HepG2 (cell line): ENCODE measurements around the gene CHRNB1. TPM values are rescaled to one million over a fixed set of nuclear protein-coding genes. Genes with fewer than 3 reads are reported as not detected.

ENCODE experiments used
- ATAC-seq: fragments of 200-7000 bp; cut with Tn5 transposase; 3 replicates; pipeline ENCODE4 v1.9.1; 2020; ENCODE audit warnings: mild to moderate bottlenecking, moderate library complexity
- Bru-seq: library from RNA; stranded (reverse); fragments of 400-500 nt; gene quantifications from one replicate; lab custom pipeline; 2021; lab: Mats Ljungman, UMichigan
- BruChase-seq, 2 experiments: library from RNA; stranded (reverse); fragments of 400-500 nt; gene quantifications; one replicate each; lab custom pipeline; 2021; lab: Mats Ljungman, UMichigan
- BruUV-seq: library from RNA; stranded (reverse); fragments of 400-500 nt; replicated peaks from 2 replicates; lab custom pipeline; 2021; lab: Mats Ljungman, UMichigan
- CTCF ChIA-PET: fragments of 300-600 bp; formaldehyde crosslinking; extraction: SDS; loops from one replicate; lab custom pipeline; 2021; ENCODE audit warnings: low total read pairs, inconsistent platforms, low intra/inter-chr PET ratio; lab: Yijun Ruan, JAX
- POLR2A ChIA-PET: fragments of 350-600 bp; sonication (Branson Sonifier 250); formaldehyde crosslinking; loops from one replicate; lab custom pipeline; 2020; ENCODE audit warnings: antibody characterized with exemption, inconsistent platforms; lab: Yijun Ruan, JAX
- DNase-seq: peaks from one replicate; pipeline ENCODE4 v3.0.0-alpha.2; 2015; ENCODE audit warnings: low spot score
- FAIRE-seq: peaks from 3 replicates; lab custom pipeline; 2011; peaks lifted over from hg19 to GRCh38; lab: Jason Lieb, UNC
- H2AFZ ChIP-seq: one replicate; pipeline ENCODE4 v1.6.1; 2011; ENCODE audit warnings: low read length, inconsistent platforms
- H3K27ac ChIP-seq: fragments of 300-600 bp; 3 replicates; pipeline ENCODE4 v1.8.0; 2011; ENCODE audit warnings: mixed run types, mild to moderate bottlenecking, mixed read lengths, low read length, inconsistent platforms; ENCODE audit not compliant: insufficient read depth; ENCODE audit errors: extremely low read length
- H3K27me3 ChIP-seq, 2 experiments: fragments of 200-600 bp in 1 of 2; 2 replicates in 1 of 2; 3 replicates in 1 of 2; pipeline versions ENCODE4 v1.6.0 to v1.8.0; 2011; ENCODE audit warnings: low read length in 2 of 2, mild to moderate bottlenecking in 2 of 2, moderate library complexity in 2 of 2, inconsistent platforms in 1 of 2; ENCODE audit not compliant: insufficient read depth in 2 of 2, control insufficient read depth in 1 of 2
- H3K36me3 ChIP-seq, 2 experiments: fragments of 200-600 bp in 1 of 2; replicated peaks in 1 of 2; 2 replicates in 1 of 2; 3 replicates in 1 of 2; pipeline versions ENCODE4 v1.5.1 to v1.8.0; 2011; ENCODE audit warnings: low read length in 2 of 2, inconsistent platforms in 1 of 2; ENCODE audit not compliant: insufficient read depth in 2 of 2, control insufficient read depth in 1 of 2
- H3K4me1 ChIP-seq: 2 replicates; pipeline ENCODE4 v1.5.1; 2012; ENCODE audit warnings: low read length, inconsistent platforms; ENCODE audit not compliant: insufficient read depth
- H3K4me2 ChIP-seq: 2 replicates; pipeline ENCODE4 v1.6.0; 2011; ENCODE audit warnings: low read depth, low read length, inconsistent platforms
- H3K4me3 ChIP-seq, 3 experiments: fragments of 200-600 bp in 1 of 3; sonication (generic), shearing (Covaris generic) in 1 of 3; replicated peaks in 1 of 3; 2 replicates each; pipeline ENCODE4 v1.5.1; 2011 to 2016; ENCODE audit warnings: low read length in 3 of 3, inconsistent platforms in 2 of 3, low read depth in 2 of 3, mild to moderate bottlenecking in 2 of 3, control low read depth in 1 of 3, mixed read lengths in 1 of 3; ENCODE audit not compliant: insufficient read depth in 1 of 3
- H3K79me2 ChIP-seq: one replicate; pipeline ENCODE4 v1.6.1; 2011; ENCODE audit warnings: low read length, inconsistent platforms; ENCODE audit not compliant: insufficient read depth
- H3K9ac ChIP-seq: 2 replicates; pipeline ENCODE4 v1.6.0; 2011; ENCODE audit warnings: mild to moderate bottlenecking, low read depth, low read length, inconsistent platforms; ENCODE audit not compliant: insufficient read depth
- H3K9me3 ChIP-seq: 2 replicates; pipeline ENCODE4 v1.5.1; 2012; ENCODE audit warnings: mild to moderate bottlenecking, low read length
- H4K20me1 ChIP-seq: 2 replicates; pipeline ENCODE4 v1.6.0; 2011; ENCODE audit warnings: inconsistent platforms, mild to moderate bottlenecking, low read length, moderate library complexity; ENCODE audit not compliant: insufficient read depth
- FOXJ3 ChIP-seq: sonication (generic); formaldehyde crosslinking; IDR thresholded peaks from 2 replicates; pipeline ENCODE4 v1.4.0; 2020; ENCODE audit warnings: missing genetic modification reagents, mild to moderate bottlenecking, borderline replicate concordance
- GTF3A ChIP-seq: sonication (generic); formaldehyde crosslinking; conservative IDR thresholded peaks from 2 replicates; pipeline ENCODE4 v1.4.0; 2020; ENCODE audit warnings: mild to moderate bottlenecking, missing genetic modification reagents
- MXI1 ChIP-seq: IDR thresholded peaks from 3 replicates; pipeline ENCODE4 v1.6.1; 2012; ENCODE audit warnings: low read depth, low read length, inconsistent platforms, borderline replicate concordance
- PAF1 ChIP-seq: IDR thresholded peaks from 2 replicates; pipeline ENCODE4 v1.6.1; 2016; ENCODE audit warnings: missing genetic modification reagents, missing compliant biosample characterization
- RARA ChIP-seq: IDR thresholded peaks from 2 replicates; pipeline ENCODE4 v1.6.1; 2016; ENCODE audit warnings: missing genetic modification reagents, missing compliant biosample characterization
- SIN3A ChIP-seq: IDR thresholded peaks from 2 replicates; pipeline ENCODE4 v1.6.1; 2011; ENCODE audit warnings: low read depth, mild to moderate bottlenecking, control low read depth, low read length, borderline replicate concordance
- TCF7L2 ChIP-seq: IDR thresholded peaks from 2 replicates; pipeline ENCODE4 v1.6.1; 2011; ENCODE audit warnings: mild to moderate bottlenecking, low read depth, low read length, moderate library complexity
- ZSCAN29 ChIP-seq: sonication (generic); formaldehyde crosslinking; conservative IDR thresholded peaks from 2 replicates; pipeline ENCODE4 v1.4.0; 2020; ENCODE audit warnings: mild to moderate bottlenecking, missing genetic modification reagents
- WGBS: methylation state at CpG from one replicate; pipeline ENCODE4 v1.1.6; 2017; ENCODE audit warnings: low lambda C conversion rate; 5-methylcytosine and 5-hydroxymethylcytosine counted together
- in situ Hi-C: cut with HindIII; loops from 2 replicates; pipeline ENCODE4 v1.10.0; 2017; ENCODE audit warnings: low pct_unique_long_range_greater_than_20kb; ENCODE audit not compliant: extremely low pct_ligation_motif_present
- intact Hi-C: fragments of 100-400 bp; cut with micrococcal nuclease; formaldehyde crosslinking; loops from one replicate; pipeline ENCODE4 v1.10.0; 2022; ENCODE audit not compliant: unreplicated experiment
- long read RNA-seq, 2 experiments: library from RNA in 1 of 2; library from polyadenylated mRNA in 1 of 2; stranded (forward) in 1 of 2; unstranded in 1 of 2; transcript quantifications; one replicate each; pipeline ENCODE4 v2.0.0, GENCODE V29; 2019 to 2022
- polyA minus RNA-seq, 3 experiments: library from RNA; depleted of rRNA, polyadenylated mRNA; stranded (reverse); fragments of >200 nt; gene quantifications; 2 replicates each; pipeline ENCODE4 v1.2.3, GENCODE V29; 2011; ENCODE audit warnings: low replicate concordance in 1 of 3
- polyA plus RNA-seq, 8 experiments: library from polyadenylated mRNA; depleted of rRNA in 3 of 8; stranded (reverse) in 7 of 8; unstranded in 1 of 8; fragments of >200 nt; fragmentation: Illumina TruSeq in 4 of 8; extraction: Trizol in 4 of 8; gene quantifications; 2 replicates each; pipeline versions ENCODE4 v1.2.1 to v1.2.3, GENCODE V29; 2011 to 2016; ENCODE audit warnings: low read depth in 4 of 8, missing spikeins in 1 of 8, mixed read lengths in 1 of 8; ENCODE audit not compliant: insufficient read depth in 1 of 8
- total RNA-seq, 5 experiments: library from RNA; depleted of rRNA; stranded (reverse); fragments of >200 nt; fragmentation: Illumina TruSeq; extraction: Trizol; gene quantifications; 2 replicates each; pipeline ENCODE4 v1.2.3, GENCODE V29; 2016; ENCODE audit warnings: low read depth in 1 of 5
- TF ChIP-seq, protein P1 (sequence below): sonication (generic); formaldehyde crosslinking; IDR thresholded peaks from 2 replicates; pipeline ENCODE4 v1.8.0; 2022; ENCODE audit warnings: missing genetic modification reagents, mild to moderate bottlenecking, borderline replicate concordance
- TF ChIP-seq, protein P2 (sequence below): sonication (generic); formaldehyde crosslinking; IDR thresholded peaks from 2 replicates; pipeline ENCODE4 v1.4.0; 2020; ENCODE audit warnings: mild to moderate bottlenecking, missing genetic modification reagents

Gene CHRNB1, protein sequence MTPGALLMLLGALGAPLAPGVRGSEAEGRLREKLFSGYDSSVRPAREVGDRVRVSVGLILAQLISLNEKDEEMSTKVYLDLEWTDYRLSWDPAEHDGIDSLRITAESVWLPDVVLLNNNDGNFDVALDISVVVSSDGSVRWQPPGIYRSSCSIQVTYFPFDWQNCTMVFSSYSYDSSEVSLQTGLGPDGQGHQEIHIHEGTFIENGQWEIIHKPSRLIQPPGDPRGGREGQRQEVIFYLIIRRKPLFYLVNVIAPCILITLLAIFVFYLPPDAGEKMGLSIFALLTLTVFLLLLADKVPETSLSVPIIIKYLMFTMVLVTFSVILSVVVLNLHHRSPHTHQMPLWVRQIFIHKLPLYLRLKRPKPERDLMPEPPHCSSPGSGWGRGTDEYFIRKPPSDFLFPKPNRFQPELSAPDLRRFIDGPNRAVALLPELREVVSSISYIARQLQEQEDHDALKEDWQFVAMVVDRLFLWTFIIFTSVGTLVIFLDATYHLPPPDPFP
- total RNA-seq (2016; rRNA removed; fragmentation: Illumina TruSeq; extraction: Trizol) (3.6 and 5.4 TPM in 2 replicates), polyA plus RNA-seq (2011; rRNA removed) (33.7 and 39.6 TPM in 2 replicates), polyA minus RNA-seq (2011; rRNA and poly(A)+ RNA removed; ENCODE audit: low replicate concordance) (2.6 and 35.4 TPM in 2 replicates), Bru-seq, nascent RNA (percentile 49 among the genes with signal in this experiment), BruChase-seq, experiment 1, labeled RNA remaining after a 6-hour chase (percentile 68 among the genes with signal in this experiment), BruChase-seq, experiment 2, labeled RNA remaining after a 2-hour chase (percentile 54 among the genes with signal in this experiment)
- total RNA-seq (2016; cell fraction: cytosol; rRNA removed; fragmentation: Illumina TruSeq; extraction: Trizol; ENCODE audit: low read depth): 2.0 and 3.3 TPM in 2 replicates
- total RNA-seq (2016; cell fraction: insoluble cytoplasmic fraction; rRNA removed; fragmentation: Illumina TruSeq; extraction: Trizol): 3.8 and 6.3 TPM in 2 replicates
- total RNA-seq (2016; cell fraction: membrane; rRNA removed; fragmentation: Illumina TruSeq; extraction: Trizol): 5.4 and 5.7 TPM in 2 replicates
- 4.3 and 6.2 TPM in 2 replicates for total RNA-seq (2016; cell fraction: nucleus; rRNA removed; fragmentation: Illumina TruSeq; extraction: Trizol)
- polyA plus RNA-seq (2011; cell fraction: cytosol; rRNA removed): 31.4 and 33.2 TPM in 2 replicates
- polyA plus RNA-seq (2011; cell fraction: nucleus; rRNA removed): 39.4 and 43.0 TPM in 2 replicates
- 19.3 and 22.8 TPM in 2 replicates for polyA plus RNA-seq (2012)
- polyA plus RNA-seq (2016; cell fraction: cytosol; fragmentation: Illumina TruSeq; extraction: Trizol; ENCODE audit: low read depth): 4.4 and 6.0 TPM in 2 replicates
- polyA plus RNA-seq (2016; cell fraction: insoluble cytoplasmic fraction; fragmentation: Illumina TruSeq; extraction: Trizol; ENCODE audit: low read depth): 10.0 and 13.6 TPM in 2 replicates
- polyA plus RNA-seq (2016; cell fraction: membrane; fragmentation: Illumina TruSeq; extraction: Trizol; ENCODE audit: low read depth): 9.9 and 11.0 TPM in 2 replicates
- 23.1 and 25.7 TPM in 2 replicates for polyA plus RNA-seq (2016; cell fraction: nucleus; fragmentation: Illumina TruSeq; extraction: Trizol; ENCODE audit: insufficient read depth, low read depth)
- polyA minus RNA-seq (2011; cell fraction: cytosol; rRNA and poly(A)+ RNA removed): 6.4 and 7.2 TPM in 2 replicates
- 9.0 and 9.9 TPM in 2 replicates for polyA minus RNA-seq (2011; cell fraction: nucleus; rRNA and poly(A)+ RNA removed)
- long read RNA-seq, experiment 1, transcript CHRNB1-201 (11 exons, 2,557 nt): major isoform, 7 of 17 reads
- long read RNA-seq, experiment 1, partial matches to known transcripts: 3 of 17 reads
- long read RNA-seq, experiment 1, other reads (novel, unspliced or antisense): 6 of 17 reads
- long read RNA-seq, experiment 2, transcript CHRNB1-202 (10 exons, 1,623 nt): major isoform, 5 of 30 reads
- long read RNA-seq, experiment 2, transcript CHRNB1-201 (11 exons, 2,557 nt): major isoform, 5 of 30 reads
- long read RNA-seq, experiment 2, partial matches to known transcripts: 10 of 30 reads
- long read RNA-seq, experiment 2, other reads (novel, unspliced or antisense): 10 of 30 reads

DNA sequence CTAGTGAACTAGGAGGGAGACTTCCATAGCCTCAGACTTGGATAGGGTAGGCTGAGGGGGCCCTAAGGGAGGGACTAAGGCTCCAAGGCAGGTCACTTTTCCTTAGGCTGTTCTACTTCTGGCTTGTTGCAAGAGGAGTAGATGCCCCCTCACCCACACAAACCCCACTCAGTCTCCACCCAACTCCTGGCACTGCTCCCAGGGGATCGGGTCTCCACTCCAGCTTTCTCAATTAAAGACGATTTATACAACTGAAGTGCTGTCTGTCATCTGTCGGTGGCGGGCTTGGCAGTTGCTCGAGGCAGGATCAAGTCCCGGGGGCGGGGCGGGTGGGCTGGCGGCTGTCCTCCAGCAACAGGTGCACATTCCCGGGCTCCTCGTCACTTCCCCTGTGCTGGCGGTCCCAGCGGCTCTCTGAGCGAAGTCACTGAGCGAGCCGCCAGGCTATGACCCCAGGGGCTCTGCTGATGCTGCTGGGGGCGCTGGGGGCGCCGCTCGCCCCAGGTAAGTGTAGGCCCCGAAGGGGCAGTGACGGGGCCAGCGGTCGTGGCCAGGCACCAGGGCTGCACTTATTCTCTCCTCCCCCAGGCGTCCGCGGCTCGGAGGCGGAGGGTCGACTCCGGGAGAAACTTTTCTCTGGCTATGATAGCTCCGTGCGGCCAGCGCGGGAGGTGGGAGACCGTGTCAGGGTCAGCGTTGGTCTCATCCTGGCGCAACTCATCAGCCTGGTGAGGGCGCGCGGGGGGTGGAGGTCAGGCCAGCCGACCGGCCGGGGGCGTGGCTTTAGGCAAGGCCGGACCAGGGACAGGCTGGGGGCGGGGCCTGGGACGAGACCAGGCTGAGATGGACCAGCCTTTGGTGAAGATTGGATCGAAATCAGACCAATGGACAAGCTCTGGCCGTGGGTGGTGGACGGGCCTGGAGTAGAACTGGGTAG is at the start of gene CHRNB1:
TSS of gene CHRNB1 (plus strand) at position 380 of the 937 bp plus-strand sequence. CDS start at position 447, 67 bp downstream.
- Histone ChIP-seq H3K27me3 (peaks cover 6 to 27% of the 10 kb centered on the region in 2 experiments; a peak in 4 of 5 replicates), H3K79me2 (no peaks in the 10 kb centered on the region), H3K4me1 (peaks cover 50% of the 10 kb centered on the region), H3K9ac (peak within 1 kb of the TSS; percentile 75), H3K36me3 (no peaks in the 10 kb centered on the region), H3K27ac (peak within 1 kb of the TSS; percentile 73), H3K4me3 (peak within 1 kb of the TSS; percentile 62 to 85 (median 63)), H3K4me2 (peak within 1 kb of the TSS; percentile 89), H3K9me3 (no peaks in the 10 kb centered on the region), H4K20me1 (no peaks in the 10 kb centered on the region), H2AFZ (no peak within 1 kb of the TSS)
- DNase-seq (peak; percentile 85), ATAC-seq (peak; percentile 87), FAIRE-seq (no peak)
- in situ Hi-C loops (no loop called here), intact Hi-C loops (loop anchor here (1.0 to 5.0 kb wide), 2 partner anchors 37 to 116 kb away; partner anchors contain the start of genes NEURL4, POLR2A and SLC35G6)
- ChIA-PET CTCF (interaction anchor here (1.3 kb wide), 1 partner anchor 89 kb away, joined by 3 read pairs; no protein-coding TSS in a partner anchor), POLR2A (interaction anchor here (0.6 to 3.7 kb wide), 21 partner anchors 9 to 242 kb away, joined by 3 to 48 read pairs (median 4); partner anchors contain the start of genes CD68, PLSCR3, POLR2A and SLC35G6)
- WGBS: 0% methylated on average over 4 of the region's 51 CpGs
- TSS peak; percentile 55 for BruUV-seq
- TF ChIP-seq FOXJ3 (CRISPR knock-in tag) (no peak), RARA (peak; percentile 51), GTF3A (CRISPR knock-in tag) (0 out of 2 replicates have a peak, but pooled peaks have one; percentile 52), TCF7L2 (no peak), SIN3A (peak; percentile 49; the same call in 1 of the 2 replicates), ZSCAN29 (CRISPR knock-in tag) (no peak), MXI1 (0 out of 3 replicates have a peak, but pooled peaks have one; percentile 26), PAF1 (CRISPR knock-in tag) (no peak)
- TF ChIP-seq, protein P1, sequence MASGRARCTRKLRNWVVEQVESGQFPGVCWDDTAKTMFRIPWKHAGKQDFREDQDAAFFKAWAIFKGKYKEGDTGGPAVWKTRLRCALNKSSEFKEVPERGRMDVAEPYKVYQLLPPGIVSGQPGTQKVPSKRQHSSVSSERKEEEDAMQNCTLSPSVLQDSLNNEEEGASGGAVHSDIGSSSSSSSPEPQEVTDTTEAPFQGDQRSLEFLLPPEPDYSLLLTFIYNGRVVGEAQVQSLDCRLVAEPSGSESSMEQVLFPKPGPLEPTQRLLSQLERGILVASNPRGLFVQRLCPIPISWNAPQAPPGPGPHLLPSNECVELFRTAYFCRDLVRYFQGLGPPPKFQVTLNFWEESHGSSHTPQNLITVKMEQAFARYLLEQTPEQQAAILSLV (CRISPR knock-in tag): peak; percentile 31; the same call in 1 of the 2 replicates
- TF ChIP-seq, protein P2, sequence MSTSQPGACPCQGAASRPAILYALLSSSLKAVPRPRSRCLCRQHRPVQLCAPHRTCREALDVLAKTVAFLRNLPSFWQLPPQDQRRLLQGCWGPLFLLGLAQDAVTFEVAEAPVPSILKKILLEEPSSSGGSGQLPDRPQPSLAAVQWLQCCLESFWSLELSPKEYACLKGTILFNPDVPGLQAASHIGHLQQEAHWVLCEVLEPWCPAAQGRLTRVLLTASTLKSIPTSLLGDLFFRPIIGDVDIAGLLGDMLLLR (CRISPR knock-in tag): no peak
